GM21825 (cell line): ENCODE results near the gene GALNT12.

ENCODE experiments used
- ATAC-seq: cut with Tn5 transposase; IDR thresholded peaks from one replicate; pipeline ENCODE4 v1.9.1; 2021; ENCODE audit warnings: mild to moderate bottlenecking, moderate library complexity; ENCODE audit not compliant: unreplicated experiment

GALNT12 gene

DNA sequence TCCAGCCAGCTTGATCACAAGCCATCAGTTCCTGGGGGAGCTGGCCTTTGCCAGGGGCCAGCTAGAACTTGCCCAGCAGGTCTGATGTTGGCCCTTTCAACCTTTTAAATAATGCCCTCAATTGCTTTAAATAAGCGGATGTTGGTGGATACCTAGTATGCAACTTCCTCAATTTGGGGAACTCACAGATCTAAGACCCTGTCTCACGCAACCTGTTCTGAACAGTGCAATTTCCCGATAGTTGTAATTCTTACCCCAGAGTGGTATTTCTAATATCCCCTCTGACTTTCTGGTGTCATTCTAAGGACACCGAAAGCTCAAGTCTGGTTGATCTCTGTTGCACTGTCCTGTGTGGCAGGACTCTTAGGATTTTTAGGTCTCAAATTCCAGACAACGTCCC, 23.1 kb downstream of the GALNT12 start:
- no peak for ATAC-seq

DNA sequence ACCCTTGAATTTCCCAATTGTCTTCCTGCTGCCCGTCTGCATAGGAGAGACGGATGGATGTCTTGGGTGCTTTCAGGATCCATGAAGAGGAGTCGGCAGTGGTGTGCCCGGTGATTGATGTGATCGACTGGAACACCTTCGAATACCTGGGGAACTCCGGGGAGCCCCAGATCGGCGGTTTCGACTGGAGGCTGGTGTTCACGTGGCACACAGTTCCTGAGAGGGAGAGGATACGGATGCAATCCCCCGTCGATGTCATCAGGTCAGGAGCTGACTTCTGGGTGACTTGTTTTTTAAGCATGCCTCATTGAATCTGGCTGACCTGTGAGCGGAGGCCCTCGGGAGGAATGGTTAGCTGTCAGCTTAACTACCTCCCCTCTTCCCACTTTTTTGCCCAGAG, 24.2 kb downstream of the GALNT12 start:
- no peak for ATAC-seq

DNA sequence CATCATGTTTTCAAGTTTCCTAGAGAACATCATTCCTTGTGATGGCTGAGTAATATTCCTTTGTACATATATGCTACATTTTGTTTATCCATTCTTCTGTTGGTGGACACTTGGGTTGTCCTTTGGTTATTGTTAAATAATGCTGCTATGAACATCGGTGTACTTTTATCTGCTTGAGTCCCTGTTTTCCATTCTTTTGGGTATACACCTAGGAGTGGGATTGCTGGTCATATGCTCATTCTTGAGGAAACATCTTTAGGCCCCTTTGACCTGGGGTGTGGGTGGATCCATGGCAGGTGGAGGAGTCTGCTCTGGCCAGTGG, 25.3 kb downstream of the GALNT12 start:
- ATAC-seq = no peak

DNA sequence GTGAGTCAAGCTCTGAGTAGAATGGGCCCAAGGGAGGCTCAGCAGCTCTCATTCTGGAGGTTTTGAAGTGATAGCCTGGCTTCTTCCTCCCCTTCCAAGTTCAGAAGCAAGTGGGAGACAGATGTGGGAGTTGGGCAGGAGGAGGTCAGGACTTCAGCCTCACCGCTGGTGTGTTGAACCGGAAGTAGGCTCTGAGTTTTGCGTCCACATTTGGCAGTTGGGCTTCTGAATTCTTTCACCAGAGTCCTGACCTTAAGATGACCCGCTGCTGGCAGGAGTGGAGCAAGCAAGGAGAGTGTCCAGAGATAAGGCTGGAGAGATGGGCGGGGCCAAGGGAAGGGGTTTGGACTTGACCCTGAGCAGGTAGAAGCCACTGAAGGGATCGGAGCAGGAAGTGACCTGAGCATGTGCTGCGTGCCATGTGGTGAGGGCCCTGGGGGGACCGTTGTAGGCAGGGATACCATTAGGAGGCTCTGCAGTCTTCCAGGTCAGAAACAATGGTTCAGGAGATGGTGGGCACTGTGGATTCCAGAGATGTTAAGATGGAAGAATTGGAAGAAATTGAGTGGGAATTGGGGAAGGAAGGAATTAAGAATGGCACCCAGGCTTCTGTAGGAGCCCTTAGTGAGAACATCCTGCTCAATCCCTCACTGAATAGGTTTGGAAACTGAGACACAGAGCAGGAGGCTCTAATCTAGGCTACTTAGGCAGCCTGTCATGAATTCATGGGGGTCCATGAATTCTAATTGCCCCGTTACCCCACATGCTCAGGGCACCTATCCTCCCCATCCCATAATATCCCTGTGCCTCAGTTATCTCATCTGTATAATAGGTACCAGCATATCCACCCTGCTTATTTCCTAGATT, 25.9 kb downstream of the GALNT12 start:
- ATAC-seq = no peak

DNA sequence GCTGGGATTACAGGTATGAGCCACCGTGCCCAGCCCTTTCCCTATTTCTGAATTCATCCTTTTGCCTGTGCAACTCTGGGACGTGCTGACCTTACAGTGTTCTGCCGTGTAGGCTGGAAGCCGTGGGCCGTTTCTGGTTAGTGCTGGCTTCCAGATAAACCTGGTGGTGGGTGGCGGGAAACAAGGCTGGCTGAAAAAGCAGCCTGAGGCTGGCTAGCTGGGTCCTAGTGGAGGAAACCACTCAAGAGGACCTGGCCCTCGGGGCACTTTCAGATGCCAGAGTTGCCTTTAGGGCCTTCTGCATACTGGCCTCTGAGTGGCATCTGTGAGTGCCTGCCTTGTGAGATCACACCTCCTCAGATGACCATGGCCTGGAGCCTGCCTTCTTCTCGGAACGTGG, 26.9 kb downstream of the GALNT12 start:
- ATAC-seq = no peak

DNA sequence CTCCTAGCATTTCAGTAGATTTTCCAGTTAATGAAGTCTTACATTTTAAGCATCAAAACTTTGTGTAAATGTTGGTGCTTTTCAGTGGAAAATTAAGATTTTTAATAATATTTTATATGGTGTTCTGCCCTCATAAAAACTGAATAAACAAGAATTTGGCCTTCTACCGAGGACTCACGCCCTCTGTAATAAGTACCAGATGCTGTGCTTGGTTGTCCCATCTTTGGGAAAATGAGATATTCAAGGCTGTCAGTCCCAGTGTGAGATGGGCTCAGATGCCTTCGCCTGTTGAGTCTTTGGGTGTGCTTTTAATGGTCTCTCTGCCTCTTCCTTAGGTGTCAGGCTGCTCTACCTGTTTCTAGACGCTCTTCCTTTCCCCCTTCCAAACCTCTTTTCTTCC, 28.7 kb downstream of the GALNT12 start:
- ATAC-seq = no peak

DNA sequence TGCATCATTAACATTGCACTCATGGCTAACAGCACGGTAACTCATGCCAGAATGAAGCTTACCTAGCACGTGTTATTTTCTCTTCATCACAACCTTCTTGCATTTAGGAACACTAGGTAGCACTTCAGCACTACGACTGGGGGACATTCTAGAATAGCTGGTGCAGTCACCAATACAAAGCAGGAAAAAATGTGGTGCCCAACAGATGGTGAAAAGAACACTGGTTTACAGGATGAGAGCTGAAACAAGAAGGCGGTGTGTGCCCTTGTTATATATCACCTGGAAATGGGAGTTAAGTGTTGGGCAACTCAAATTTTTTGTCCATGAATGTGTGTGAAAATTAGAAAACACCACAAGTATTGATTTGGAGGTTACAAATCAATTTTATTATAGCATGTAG, 30.0 kb downstream of the GALNT12 start:
- ATAC-seq = no peak

DNA sequence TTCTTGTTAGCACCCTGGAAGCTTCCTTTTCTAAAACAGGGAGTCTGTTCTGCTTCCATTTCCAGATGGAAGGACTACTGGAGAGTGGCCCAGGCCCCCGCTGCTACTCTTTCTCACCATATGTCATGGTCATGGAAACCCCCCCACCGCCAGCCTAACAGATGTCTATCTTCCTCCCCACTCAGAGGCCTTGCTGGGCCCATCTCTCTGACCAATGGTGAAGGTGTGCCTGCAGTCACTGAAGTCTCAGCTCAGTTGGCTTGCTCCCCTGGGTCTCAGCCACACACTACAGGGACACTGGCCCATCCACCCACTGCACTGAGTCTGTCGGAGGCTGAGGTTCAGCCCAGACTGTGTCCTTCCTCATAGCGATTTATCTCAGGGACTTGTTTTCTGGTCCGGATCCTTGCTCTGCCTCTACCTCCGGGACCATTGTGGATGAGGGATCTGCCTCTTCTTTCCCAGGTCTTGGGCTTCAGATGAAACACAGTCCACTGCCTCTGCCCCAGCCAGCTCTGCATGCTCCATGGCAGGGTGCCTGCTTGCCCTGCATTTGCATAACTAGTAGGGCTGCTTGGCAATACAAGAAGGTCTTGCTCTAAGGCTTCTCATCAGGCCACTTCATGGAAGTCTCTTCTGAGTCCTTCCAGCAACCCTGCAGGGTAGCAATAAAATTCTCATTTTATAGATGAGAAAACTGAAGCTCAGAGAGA, 30.8 kb downstream of the GALNT12 start:
- no peak for ATAC-seq

DNA sequence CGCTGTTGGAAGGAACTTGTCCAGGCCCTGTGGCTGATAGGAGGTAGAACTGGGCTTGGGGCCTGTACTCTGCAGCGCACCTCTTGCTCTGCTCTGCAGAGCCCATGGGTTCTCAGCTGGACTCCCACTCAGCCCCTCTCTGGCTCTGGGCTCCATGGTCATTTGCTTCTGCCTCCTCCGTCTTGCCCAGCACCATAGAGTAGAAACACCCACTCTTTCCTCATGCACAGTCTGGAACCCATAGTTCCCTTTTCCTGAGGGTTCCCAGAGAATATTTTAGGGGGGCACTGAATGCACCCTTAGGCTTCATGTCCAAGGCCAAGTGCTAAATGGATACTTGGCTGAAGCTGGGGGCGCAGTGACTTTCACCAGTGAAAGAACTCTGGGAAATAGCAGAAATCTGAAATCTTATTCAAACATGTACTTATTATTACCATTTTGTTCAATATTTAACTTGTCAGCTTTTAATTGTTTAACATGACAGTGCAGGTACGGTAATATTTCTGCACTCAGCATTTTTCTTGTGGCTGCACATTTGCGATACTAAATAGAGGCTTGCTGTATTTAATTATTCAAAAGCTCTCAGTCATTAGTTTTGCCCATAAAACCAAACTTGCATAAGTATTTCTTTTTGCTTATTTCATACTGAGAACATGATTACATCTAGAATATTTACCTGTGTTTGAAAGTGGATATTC, 31.5 kb downstream of the GALNT12 start:
- ATAC-seq = no peak

DNA sequence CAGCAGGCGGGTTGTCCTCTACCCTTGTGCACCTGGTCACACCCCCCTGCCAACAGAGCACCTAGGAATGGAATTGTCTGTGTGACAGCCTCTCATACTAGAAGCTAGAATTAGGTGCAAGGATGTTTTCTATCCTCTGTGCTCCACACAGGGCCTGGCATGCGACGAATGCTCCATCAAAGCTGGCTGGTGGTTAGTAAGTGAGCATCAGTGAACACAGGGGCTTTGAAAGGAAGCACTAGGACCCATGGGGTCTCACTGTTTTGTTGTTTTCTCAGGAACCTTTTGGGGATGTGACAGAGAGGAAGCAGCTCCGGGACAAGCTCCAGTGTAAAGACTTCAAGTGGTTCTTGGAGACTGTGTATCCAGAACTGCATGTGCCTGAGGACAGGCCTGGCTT, 32.3 kb downstream of the GALNT12 start:
- no peak for ATAC-seq

DNA sequence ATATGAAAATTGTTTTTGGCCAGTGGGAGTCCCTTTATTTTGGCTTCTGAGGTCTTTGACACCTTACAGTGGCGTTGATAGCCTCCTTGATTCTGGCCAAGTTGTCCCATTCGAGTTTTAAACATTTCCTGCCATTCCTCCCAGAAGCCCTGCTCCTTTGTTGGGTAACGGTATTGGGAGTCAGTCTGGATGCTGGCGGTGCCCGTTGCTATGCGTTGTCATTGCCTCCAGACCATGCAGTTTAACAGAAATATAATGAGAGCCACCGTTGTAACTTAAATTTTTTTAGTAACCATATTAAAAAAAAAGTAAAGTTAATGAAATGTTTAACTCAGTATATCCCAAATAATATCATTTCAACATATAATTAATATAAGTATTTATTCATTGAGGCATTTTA, 35.0 kb downstream of the GALNT12 start:
- no peak for ATAC-seq

DNA sequence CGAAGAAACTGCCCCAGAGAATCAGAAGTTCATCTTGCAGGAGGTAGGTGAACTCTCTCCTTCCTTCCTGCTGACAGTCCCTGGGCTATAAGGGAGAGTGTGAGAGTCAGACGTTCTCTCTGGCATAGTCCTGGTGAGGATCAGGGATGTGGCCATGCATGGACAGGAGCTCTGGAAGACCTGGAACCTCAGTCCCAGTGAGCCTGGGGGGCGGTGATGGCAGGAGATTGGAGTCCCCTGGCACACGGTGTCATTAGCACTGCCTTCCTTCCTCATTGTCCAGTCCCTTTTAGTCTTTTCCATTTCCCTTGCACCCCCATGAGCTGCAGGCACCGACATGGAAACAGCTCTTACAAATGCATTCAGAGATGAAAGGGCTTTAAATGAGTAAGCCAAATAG, 38.6 kb downstream of the GALNT12 start:
- ATAC-seq = no peak

DNA sequence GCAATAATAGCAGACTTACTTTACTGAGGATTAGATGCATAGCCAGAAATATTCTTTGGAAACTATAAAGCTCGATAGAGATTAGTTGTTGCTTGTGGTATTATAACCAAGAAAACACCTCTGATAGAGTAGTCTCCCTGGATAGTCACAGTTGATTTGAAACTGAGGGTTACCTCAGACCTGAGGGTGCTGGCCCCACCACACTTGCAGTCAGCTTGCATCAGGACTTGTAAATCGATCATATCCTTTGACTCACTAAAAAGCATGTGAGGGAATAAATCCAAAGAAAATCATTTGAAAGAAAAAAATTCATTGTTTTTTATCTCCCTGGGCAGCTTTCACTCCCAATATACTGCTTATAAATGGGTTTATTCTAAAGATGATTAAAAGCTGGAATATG, 39.4 kb downstream of the GALNT12 start:
- no peak for ATAC-seq

DNA sequence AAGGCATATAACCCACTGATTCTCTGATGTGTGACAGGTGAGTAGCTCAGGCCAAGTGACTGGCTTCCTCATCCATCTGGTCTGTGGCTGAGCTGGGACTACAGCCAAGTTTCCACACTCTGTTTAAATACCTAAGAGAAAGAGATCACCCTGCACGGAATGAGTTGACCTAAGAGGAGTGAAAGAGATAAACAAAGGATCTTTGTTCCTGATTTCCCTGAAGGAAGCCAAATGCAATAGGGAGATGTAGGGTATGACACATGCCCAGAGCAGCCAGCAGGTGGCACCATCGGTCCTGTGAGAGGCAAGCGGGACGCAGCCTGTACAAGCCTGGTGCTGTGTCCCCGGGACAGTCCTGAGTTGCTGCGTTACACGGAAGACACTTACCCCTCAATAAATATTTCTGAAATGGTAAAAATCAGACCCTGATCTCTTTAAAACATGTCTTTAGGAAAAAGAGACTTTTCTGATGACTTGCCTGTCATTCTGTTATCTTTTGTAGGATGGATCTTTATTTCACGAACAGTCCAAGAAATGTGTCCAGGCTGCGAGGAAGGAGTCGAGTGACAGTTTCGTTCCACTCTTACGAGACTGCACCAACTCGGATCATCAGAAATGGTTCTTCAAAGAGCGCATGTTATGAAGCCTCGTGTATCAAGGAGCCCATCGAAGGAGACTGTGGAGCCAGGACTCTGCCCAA, 41.1 kb downstream of the GALNT12 start:
- ATAC-seq = peak; percentile 90

DNA sequence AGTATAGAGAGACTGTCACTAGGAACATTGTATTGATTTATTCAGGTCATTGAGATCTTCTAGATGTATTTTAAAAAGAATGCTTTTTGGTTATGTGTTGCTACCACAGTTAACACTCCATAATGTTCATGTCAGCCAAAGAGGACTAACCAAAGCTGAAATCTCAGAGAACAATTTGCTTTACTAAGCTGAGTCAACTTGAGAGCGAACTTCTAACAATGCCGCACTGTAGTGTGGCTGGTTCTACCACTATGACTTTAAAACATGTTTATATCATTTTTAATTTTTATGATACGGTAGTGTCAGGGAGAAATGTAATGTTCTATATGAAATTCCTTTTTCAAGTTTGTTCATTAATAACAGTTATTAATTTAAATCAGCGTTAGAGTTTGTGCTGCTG, 42.1 kb downstream of the GALNT12 start:
- no peak for ATAC-seq

DNA sequence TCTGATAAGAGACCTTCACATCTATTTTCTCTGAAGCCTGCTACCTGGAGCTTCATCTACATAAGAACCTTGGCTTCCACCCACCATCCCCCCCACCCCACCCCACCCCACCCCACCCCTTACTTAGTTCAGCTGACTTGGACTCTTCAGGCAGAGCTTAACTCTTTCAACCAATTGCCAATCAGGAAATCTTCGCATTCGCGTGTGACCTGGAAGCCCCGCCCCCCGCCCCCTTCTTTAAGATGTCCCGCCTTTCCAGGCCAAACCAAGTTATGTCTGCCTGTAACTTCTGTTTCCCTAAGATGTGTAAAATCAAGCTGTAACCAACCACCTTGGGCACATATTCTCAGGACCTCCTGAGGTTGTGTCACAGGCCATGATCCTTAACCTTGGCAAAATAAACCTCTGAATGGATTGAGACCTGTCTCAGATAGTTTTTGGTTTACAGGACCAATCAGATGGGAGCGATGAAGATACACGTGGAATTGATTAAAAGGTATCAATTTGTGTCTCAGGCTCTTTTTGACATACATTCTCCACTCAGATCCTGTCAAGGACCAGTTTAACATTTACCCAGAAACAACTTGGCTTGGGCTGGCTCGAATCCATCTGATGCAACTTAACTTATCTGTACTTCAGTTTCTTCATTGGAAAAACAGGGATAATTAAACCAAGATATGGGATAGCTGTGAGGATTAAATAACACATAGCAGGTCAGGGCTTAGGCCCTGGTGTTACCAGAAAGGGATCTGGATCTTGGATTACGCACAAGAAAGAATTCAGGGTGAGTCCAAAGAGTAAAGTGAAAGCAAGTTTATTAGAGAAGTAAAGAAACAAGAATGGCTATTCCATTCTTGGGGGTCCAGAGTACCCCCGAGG, 43.6 kb downstream of the GALNT12 start:
- no peak for ATAC-seq

DNA sequence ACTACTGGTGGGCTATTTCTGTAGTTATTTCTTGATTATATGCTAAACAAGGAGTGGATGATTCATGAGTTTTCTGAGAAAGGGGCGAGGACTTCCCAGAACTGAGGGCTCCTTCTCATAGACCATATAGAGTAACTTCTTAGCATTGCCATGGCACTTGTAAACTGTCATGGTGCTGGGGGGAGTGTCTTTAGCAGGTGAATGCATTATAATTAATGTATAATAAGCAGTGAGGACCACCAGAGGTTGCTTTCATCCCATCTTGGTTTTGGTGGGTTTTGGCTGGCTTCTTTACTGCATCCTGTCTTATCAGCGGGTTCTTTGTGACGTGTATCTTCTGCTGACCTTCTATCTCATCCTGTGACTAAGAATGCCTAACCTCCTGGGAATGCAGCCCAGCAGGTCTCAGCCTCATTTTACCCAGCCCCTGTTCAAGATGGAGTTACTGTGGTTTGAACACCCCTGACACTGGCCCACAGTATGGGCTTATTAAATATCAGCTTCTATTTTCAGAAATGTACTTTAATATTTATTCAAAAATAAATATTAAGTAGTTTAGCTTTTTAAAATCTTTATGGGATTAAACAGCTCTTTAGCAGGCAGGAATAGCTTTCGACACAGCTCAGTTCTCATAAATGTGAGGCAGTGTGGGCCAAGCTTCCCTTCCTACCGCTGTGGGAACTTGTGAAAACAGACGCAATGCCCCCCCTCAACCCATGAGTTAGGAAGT, 44.4 kb downstream of the GALNT12 start:
- no peak for ATAC-seq

DNA sequence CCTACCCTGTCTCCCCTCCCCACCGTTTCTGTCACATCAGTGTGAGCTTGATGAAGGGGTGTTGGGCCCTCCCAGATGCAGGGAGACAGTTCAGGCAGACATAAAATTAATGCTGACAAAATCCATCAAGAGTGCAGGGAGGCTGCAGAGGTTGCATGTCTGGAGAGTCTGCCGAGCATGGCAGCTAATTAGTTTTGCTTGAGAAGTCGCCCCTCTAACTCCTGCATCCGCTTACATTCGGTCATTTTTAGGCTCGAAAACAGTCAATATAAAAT, 44.9 kb downstream of the GALNT12 start:
- no peak for ATAC-seq

DNA sequence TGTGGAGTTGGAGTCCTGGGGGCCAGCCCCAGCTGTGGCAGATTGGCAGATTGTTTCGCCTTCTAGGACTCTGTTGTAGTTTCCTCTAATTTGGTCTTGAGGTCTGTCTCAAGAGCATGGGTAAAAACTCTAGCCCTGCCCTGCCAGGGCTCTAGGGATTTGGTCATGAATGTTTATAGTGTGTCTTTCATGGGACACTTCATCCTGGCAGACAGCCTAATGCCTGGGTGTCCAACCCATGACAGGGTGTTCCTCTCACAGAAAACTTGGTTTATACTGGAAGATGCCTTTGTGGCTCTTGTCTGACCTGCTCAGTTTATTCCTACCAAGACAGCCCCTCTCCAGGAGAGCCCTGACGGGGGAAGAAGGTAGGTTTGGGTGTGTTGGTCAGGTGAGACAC, 45.5 kb downstream of the GALNT12 start:
- no peak for ATAC-seq

DNA sequence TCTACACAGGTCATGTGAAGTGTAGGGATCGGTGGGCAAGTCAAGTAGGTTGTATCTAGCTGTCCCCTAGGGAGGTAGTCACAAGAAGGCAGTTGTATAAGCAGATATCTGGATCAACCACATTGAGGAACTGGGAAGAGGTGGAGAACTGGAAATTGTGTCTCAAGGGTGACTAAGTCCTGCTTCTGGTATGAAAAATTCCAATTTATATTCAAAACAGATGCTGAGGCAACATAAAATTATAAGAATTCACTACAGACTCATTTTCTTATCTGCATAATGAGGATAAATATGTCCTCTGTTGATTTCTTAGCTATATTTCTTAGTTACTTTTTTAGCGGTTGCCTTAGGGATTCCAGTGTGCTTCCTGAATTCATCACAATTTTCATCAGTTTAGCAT, 46.8 kb downstream of the GALNT12 start:
- ATAC-seq = no peak
